HepG2 (cell line): ENCODE measurements around the gene ATRIP. TPM values are rescaled to one million over a fixed set of nuclear protein-coding genes. Genes with fewer than 3 reads are reported as not detected.
A peak's percentile ranks its signal among the peaks of the same experiment; 100 is the strongest.

Experiments used
- BCL6 ChIP-seq: IDR thresholded peaks from 2 replicates; pipeline ENCODE4 v1.6.1; 2016; ENCODE audit warnings: missing genetic modification reagents, missing compliant biosample characterization
- EHMT2 ChIP-seq: fragments of 200-600 bp; sonication (generic); IDR thresholded peaks from 2 replicates; pipeline ENCODE4 v1.7.0; 2017; ENCODE audit warnings: antibody characterized with exemption, low read depth, low read length, borderline replicate concordance
- NCOA2 ChIP-seq: sonication (generic); formaldehyde crosslinking; IDR thresholded peaks from 2 replicates; pipeline ENCODE4 v1.8.0; 2022; ENCODE audit warnings: inconsistent platforms
- SOX13 ChIP-seq, 3 experiments: fragments of 450-650 bp in 1 of 3; sonication (generic) in 1 of 3; formaldehyde crosslinking in 1 of 3; IDR thresholded peaks in 2 of 3; conservative IDR thresholded peaks in 1 of 3; 2 replicates each; pipeline versions ENCODE4 v1.5.0 to v1.6.1; 2016 to 2020; ENCODE audit warnings: antibody characterized with exemption in 1 of 3, mild to moderate bottlenecking in 1 of 3, missing compliant biosample characterization in 1 of 3, missing genetic modification reagents in 1 of 3, moderate library complexity in 1 of 3
- ZNF431 ChIP-seq: sonication (generic); formaldehyde crosslinking; IDR thresholded peaks from 2 replicates; pipeline ENCODE4 v1.9.0; 2022; ENCODE audit warnings: missing genetic modification reagents, low read depth, mild to moderate bottlenecking, borderline replicate concordance
- polyA plus RNA-seq, 8 experiments: library from polyadenylated mRNA; depleted of rRNA in 3 of 8; stranded (reverse) in 7 of 8; unstranded in 1 of 8; fragments of >200 nt; fragmentation: Illumina TruSeq in 4 of 8; extraction: Trizol in 4 of 8; gene quantifications; 2 replicates each; pipeline versions ENCODE4 v1.2.1 to v1.2.3, GENCODE V29; 2011 to 2016; ENCODE audit warnings: low read depth in 4 of 8, missing spikeins in 1 of 8, mixed read lengths in 1 of 8; ENCODE audit not compliant: insufficient read depth in 1 of 8
- total RNA-seq, 5 experiments: library from RNA; depleted of rRNA; stranded (reverse); fragments of >200 nt; fragmentation: Illumina TruSeq; extraction: Trizol; gene quantifications; 2 replicates each; pipeline ENCODE4 v1.2.3, GENCODE V29; 2016; ENCODE audit warnings: low read depth in 1 of 5
- TF ChIP-seq, protein P1 (sequence below): sonication (generic); formaldehyde crosslinking; IDR thresholded peaks from 2 replicates; pipeline ENCODE4 v1.4.0; 2020; ENCODE audit warnings: mild to moderate bottlenecking, missing genetic modification reagents
- TF ChIP-seq, protein P2 (sequence below): sonication (generic); formaldehyde crosslinking; IDR thresholded peaks from 2 replicates; pipeline ENCODE4 v1.4.0; 2020; ENCODE audit warnings: missing genetic modification reagents; ENCODE audit errors: not compliant biosample characterization
- TF ChIP-seq, protein P3 (sequence below): sonication (generic); formaldehyde crosslinking; IDR thresholded peaks from 2 replicates; pipeline ENCODE4 v1.4.0; 2020; ENCODE audit warnings: mild to moderate bottlenecking, low read depth, missing genetic modification reagents
- TF ChIP-seq, protein P4 (sequence below): sonication (generic); IDR thresholded peaks from 2 replicates; pipeline ENCODE4 v1.6.1; 2016; ENCODE audit warnings: low read depth, borderline replicate concordance
- TF ChIP-seq, protein P5 (sequence below): sonication (generic); formaldehyde crosslinking; IDR thresholded peaks from 2 replicates; pipeline ENCODE4 v1.8.0; 2022; ENCODE audit warnings: low read depth, missing genetic modification reagents
- TF ChIP-seq, protein P6 (sequence below): sonication (generic); formaldehyde crosslinking; IDR thresholded peaks from 2 replicates; pipeline ENCODE4 v1.5.1; 2020; ENCODE audit warnings: missing genetic modification reagents, mild to moderate bottlenecking, borderline replicate concordance

Gene ATRIP
- total and polyA plus RNA-seq, 2 of the 13 experiments (the other 11 are each of a cell fraction or from before 2014, with no cell fraction given) = 5.1 to 12.5 TPM

DNA sequence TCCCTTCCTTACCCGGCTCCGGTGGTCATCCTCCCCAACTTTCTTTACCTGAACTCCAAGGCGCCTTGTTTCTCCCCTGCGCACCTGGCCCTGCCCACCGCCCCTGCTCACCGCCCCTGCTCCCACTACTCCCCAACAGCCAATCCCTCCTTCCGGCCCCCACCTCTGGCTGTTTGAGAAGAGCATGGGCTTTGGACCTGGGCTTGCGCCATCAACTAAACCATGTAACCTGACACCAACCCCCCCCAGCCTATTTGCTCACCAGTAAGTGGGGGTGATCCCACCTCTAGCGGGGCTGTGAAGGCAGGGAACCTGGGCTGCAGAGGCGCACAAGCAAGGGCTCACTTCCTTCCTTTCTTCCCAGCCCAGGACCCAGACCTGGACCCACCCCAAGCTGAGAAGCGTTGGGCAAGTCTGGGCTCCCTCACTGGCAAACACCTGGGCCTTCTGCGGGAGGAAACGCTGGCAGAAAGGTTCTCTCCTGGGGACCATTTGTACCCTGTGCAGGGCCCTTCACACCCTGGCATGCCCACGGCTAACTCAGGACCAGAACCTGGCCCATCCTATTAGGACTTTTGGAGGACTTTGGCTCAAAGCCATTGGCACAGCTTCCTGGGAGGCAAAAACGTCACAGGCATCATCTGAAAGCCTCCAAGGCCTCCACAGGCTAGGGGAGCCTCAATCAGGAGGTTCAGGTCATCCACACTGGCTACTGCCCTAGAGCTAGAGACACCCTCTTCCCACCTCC lies 16.4 kb upstream of the ATRIP start, which contains the start of gene PLXNB1 (continued):
- TF ChIP-seq, protein P1, sequence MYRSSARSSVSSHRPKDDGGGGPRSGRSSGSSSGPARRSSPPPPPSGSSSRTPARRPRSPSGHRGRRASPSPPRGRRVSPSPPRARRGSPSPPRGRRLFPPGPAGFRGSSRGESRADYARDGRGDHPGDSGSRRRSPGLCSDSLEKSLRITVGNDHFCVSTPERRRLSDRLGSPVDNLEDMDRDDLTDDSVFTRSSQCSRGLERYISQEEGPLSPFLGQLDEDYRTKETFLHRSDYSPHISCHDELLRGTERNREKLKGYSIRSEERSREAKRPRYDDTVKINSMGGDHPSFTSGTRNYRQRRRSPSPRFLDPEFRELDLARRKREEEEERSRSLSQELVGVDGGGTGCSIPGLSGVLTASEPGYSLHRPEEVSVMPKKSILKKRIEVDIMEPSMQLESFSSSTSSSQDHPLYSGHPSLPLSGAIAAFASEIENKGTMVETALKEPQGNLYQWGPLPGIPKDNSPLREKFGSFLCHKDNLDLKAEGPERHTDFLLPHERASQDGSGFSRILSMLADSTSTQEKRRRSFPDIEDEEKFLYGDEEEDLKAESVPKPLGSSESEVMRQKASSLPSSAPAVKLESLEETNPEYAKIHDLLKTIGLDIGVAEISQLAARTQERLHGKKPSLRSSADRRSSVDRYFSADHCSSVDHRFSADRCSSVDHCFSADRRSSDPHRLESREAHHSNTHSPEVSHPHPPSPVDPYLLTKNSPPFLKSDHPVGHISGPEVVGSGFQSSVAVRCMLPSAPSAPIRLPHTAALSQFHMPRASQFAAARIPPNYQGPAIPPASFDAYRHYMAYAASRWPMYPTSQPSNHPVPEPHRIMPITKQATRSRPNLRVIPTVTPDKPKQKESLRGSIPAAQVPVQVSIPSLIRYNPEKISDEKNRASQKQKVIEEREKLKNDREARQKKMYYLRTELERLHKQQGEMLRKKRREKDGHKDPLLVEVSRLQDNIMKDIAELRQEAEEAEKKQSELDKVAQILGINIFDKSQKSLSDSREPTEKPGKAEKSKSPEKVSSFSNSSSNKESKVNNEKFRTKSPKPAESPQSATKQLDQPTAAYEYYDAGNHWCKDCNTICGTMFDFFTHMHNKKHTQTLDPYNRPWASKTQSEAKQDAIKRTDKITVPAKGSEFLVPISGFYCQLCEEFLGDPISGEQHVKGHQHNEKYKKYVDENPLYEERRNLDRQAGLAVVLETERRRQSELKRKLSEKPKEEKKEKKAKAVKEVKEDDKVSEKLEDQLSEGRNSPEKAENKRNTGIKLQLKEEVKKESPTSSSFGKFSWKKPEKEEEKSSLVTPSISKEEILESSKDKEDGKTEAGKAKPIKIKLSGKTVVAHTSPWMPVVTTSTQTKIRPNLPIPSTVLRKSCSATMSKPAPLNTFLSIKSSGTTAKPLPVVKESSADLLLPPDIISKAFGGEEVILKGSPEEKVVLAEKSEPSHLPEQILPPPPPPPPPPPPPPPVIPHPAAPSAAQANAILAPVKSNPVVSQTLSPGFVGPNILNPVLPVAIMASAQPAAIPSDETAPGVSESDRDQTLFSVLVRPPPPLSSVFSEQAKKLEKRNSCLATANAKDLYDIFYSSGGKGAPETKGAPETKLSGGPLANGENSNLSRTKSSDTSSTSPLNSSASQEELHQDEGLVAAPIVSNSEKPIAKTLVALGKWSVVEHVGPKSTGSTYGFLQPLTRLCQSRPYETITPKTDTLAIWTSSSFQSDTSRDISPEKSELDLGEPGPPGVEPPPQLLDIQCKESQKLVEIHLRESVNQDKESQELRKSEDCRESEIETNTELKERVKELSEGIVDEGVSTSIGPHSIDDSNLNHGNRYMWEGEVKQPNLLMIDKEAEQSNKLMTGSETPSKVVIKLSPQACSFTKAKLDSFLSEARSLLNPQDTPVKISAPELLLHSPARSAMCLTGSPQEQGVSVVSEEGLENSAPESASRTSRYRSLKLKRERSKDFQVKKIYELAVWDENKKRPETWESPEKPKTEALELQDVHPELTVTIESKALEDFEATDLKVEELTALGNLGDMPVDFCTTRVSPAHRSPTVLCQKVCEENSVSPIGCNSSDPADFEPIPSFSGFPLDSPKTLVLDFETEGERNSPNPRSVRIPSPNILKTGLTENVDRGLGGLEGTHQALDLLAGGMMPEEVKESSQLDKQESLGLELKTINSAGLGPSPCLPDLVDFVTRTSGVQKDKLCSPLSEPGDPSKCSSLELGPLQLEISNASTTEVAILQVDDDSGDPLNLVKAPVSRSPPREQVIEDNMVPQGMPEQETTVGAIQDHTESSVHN (CRISPR knock-in tag) = peak; percentile 94; the same call in 1 of the 2 replicates
- peak; percentile 93 for TF ChIP-seq NCOA2
- no peak for TF ChIP-seq EHMT2
- TF ChIP-seq SOX13 (IDR thresholded peaks at IDR 0.05) = peak; percentile 73
- peak in 1 of 2 experiments; percentile 79; a peak in 2 of 4 replicates for TF ChIP-seq SOX13 (CRISPR knock-in tag; conservative IDR thresholded peaks at IDR 0.05 in 1 of 2, IDR thresholded peaks at IDR 0.05 in 1 of 2)
- TF ChIP-seq, protein P2, sequence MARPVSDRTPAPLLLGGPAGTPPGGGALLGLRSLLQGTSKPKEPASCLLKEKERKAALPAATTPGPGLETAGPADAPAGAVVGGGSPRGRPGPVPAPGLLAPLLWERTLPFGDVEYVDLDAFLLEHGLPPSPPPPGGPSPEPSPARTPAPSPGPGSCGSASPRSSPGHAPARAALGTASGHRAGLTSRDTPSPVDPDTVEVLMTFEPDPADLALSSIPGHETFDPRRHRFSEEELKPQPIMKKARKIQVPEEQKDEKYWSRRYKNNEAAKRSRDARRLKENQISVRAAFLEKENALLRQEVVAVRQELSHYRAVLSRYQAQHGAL (CRISPR knock-in tag) = no peak
- TF ChIP-seq BCL6 (CRISPR knock-in tag) = peak; percentile 52; the same call in 1 of the 2 replicates
- TF ChIP-seq, protein P3, sequence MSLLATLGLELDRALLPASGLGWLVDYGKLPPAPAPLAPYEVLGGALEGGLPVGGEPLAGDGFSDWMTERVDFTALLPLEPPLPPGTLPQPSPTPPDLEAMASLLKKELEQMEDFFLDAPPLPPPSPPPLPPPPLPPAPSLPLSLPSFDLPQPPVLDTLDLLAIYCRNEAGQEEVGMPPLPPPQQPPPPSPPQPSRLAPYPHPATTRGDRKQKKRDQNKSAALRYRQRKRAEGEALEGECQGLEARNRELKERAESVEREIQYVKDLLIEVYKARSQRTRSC (CRISPR knock-in tag) = no peak
- no peak; the same call in 1 of the 2 replicates for TF ChIP-seq ZNF431 (CRISPR knock-in tag)
- TF ChIP-seq, protein P4, sequence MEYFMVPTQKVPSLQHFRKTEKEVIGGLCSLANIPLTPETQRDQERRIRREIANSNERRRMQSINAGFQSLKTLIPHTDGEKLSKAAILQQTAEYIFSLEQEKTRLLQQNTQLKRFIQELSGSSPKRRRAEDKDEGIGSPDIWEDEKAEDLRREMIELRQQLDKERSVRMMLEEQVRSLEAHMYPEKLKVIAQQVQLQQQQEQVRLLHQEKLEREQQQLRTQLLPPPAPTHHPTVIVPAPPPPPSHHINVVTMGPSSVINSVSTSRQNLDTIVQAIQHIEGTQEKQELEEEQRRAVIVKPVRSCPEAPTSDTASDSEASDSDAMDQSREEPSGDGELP = peak; percentile 78; the same call in 1 of the 2 replicates
- TF ChIP-seq, protein P5, sequence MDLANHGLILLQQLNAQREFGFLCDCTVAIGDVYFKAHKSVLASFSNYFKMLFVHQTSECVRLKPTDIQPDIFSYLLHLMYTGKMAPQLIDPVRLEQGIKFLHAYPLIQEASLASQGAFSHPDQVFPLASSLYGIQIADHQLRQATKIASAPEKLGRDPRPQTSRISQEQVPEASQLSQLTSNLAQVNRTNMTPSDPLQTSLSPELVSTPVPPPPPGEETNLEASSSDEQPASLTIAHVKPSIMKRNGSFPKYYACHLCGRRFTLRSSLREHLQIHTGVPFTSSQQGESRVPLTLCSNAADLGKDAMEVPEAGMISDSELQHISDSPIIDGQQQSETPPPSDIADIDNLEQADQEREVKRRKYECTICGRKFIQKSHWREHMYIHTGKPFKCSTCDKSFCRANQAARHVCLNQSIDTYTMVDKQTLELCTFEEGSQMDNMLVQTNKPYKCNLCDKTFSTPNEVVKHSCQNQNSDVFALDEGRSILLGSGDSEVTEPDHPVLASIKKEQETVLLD (CRISPR knock-in tag) = no peak
- TF ChIP-seq, protein P6, sequence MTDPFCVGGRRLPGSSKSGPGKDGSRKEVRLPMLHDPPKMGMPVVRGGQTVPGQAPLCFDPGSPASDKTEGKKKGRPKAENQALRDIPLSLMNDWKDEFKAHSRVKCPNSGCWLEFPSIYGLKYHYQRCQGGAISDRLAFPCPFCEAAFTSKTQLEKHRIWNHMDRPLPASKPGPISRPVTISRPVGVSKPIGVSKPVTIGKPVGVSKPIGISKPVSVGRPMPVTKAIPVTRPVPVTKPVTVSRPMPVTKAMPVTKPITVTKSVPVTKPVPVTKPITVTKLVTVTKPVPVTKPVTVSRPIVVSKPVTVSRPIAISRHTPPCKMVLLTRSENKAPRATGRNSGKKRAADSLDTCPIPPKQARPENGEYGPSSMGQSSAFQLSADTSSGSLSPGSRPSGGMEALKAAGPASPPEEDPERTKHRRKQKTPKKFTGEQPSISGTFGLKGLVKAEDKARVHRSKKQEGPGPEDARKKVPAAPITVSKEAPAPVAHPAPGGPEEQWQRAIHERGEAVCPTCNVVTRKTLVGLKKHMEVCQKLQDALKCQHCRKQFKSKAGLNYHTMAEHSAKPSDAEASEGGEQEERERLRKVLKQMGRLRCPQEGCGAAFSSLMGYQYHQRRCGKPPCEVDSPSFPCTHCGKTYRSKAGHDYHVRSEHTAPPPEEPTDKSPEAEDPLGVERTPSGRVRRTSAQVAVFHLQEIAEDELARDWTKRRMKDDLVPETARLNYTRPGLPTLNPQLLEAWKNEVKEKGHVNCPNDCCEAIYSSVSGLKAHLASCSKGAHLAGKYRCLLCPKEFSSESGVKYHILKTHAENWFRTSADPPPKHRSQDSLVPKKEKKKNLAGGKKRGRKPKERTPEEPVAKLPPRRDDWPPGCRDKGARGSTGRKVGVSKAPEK (CRISPR knock-in tag) = 0 out of 2 replicates have a peak, but pooled peaks have one; percentile 94
